Measurements from ENCODE around the gene CFAP90.

The CFAP90 gene

DNA sequence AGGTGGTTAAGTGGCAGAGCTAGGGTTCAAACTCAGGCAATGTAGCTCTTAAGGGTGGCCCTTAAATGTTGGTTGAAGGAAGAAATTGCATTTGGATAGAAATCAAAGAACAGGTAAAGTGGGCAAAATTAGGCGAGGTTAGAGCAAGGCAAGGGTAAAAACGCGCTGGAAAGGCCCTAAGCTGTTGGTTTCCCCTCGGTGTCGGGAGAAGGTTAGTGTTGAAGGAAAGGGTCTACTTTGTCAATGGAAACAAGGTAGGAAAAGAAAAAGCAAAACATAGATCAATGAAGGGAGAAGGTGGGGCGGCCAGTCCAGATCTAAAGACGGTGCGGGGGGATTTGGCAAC, 17.5 kb upstream of the CFAP90 start:
- no peak for DNase-seq (ENCODE audit: low spot score)

DNA sequence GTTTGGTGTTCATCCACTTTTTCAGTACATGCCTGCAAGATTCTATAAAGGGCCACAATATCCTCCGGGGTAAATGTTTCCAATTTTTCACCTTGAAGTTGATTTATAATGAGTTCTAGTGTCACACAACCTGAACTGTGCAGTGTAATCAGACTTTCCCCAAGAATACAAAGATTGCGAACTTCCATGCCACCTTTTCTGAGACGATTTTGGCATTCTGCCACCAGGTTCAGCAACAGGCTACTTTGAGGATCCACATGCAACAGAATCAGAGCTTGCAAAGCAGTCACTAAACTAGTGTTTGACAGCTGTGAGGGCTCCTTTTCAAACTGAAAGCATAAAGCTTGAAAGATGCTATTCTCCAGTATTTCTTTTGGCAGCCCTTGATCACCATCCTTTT, 16.3 kb upstream of the CFAP90 start:
- DNase-seq (ENCODE audit: low spot score): no peak

DNA sequence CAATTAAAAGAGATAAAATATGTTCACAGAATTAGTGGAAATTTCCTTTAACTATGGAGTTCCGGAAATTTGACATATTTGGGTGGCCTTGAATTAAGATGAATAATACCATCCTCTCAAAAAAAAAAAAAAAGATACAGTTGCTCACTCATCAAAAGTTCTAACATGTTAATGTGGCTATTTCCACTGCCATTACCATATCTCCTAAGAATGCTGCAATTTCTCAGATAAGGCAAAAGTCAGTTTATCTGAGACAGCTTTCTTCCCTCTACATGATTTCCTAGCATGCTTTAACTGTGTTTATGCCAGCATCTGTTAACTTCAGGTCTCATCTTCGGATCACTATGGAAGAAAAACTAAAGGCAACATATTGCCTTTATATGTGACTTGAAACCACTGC, 15.3 kb upstream of the CFAP90 start:
- no peak for DNase-seq (ENCODE audit: low spot score)

DNA sequence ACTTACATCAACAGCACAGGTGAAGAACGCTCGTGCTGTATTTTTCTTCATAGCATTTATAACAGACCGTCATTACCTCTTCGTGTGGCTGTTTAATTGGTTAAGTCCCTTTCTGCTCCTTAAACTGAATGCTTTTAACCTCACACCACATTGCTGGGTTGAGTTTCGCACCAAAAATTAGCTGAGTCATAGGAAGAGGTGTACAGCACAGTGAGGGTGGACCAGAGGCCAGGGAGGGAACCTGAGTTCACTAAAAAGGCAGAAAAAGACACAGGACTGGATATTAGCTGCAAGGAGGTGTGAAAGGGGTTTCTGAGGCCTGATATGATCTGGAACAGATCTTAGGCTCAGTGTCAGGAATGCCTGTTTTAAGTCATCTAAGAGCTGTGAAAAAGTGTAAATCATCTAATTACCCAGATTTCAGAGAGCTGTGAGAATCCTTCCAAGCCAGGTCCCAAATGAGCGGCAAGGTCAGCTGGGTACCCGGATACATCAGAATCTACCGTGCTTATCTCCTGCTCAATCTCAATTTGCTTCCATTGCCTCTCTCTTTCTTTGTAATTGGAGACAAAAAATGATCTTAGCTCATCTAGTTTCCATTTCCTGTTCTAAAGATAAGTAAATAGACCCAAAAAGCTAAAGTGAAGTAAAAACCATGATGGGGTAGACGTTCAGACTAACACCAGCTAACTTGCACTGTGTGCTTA, 7.1 kb upstream of the CFAP90 start:
- DNase-seq (ENCODE audit: low spot score): no peak

DNA sequence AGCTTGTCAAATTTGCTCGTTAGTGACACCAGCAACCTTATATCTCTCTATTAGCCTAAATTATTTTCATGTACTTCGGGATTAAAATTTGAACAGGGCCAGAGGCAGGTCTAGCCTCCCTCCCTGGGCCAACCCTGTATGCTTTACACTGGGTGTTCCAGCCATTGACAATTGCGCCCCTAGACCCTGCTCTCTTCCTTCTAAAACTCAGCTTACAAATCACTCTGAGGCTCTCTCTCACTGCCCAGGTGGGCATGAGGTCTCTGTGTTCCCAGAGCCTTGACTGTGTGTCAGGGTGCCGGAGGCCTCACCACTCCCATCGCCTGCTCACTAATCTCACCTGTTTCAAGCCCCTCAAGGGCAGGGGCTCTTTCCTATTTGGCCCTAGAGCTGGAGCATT, 6.4 kb upstream of the CFAP90 start:
- no peak for DNase-seq (ENCODE audit: low spot score)

DNA sequence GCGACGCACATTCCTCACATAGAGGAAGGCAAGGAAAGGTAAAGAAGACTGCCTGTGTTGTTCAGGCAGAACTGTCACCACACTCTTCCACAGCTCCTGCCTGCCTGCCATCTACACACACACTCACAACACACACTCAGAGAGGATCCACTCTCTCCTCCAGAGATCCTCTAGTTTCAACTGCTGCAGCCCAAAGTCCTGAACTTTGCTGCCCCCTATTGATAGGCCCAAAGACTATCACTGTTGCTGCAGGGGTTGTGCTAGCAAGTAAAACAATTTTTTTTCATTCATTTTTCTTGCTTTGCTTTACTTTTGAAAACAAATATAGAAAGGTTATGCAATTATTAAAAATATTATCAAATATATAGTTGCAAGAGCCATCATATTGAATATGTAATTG, 5.9 kb upstream of the CFAP90 start:
- DNase-seq (ENCODE audit: low spot score): no peak

DNA sequence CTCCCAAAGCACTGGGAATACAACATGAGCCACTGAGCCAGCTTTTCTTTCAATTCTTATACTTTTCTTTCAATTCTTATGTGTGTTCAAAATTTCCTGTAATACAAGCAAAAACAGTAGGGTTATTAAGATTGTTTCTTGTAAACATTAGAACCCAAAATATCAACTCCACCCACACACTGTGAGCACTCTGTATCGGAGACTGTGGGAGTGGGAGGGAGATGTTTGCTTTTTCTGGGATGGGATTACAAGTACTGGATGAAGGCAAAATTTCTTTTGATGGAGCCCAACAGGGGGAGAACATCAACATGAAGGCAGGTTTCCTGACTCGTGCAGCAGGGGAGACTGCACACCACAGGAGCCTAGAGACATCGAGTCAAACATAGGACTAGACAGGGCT, 4.7 kb upstream of the CFAP90 start:
- no peak for DNase-seq (ENCODE audit: low spot score)

DNA sequence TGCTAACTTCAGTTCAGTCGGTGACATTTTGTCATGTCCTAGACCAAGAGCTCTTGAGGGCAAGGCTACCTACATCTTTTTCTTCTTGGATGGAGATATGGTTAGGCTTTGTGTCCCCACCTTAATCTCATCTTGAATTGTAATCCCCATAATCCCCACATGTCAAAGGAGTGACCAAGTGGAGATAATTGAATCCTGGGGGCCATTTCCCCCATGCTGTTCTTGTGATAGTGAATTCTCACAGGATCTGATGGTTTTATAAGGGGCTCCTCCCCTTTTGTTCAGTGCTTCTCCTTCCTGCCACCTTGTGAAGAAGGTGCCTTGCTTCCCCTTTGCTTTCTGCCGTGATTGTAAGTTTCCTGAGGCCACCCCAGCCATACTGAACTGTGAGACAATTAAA, 2.1 kb upstream of the CFAP90 start:
- DNase-seq (ENCODE audit: low spot score): no peak

DNA sequence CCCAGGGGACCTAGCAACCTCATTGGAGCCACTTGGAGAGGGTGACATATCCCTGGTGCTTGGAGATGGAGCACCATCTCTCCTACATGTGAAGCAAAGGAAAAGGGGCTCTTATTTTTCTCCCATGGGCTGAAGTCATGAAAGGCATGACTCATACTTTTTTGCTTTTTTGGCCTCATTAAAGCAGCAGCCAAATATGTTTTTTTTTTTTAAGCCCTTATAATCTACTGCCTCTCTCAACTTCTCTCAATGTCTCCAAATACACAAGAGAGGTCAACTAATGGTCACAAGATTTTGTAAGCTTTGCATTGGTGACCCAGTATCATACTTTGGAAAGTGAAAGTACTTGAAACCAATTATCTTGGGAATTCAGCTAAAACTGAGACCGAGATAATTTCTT, 1.6 kb upstream of the CFAP90 start:
- no peak for DNase-seq (ENCODE audit: low spot score)

DNA sequence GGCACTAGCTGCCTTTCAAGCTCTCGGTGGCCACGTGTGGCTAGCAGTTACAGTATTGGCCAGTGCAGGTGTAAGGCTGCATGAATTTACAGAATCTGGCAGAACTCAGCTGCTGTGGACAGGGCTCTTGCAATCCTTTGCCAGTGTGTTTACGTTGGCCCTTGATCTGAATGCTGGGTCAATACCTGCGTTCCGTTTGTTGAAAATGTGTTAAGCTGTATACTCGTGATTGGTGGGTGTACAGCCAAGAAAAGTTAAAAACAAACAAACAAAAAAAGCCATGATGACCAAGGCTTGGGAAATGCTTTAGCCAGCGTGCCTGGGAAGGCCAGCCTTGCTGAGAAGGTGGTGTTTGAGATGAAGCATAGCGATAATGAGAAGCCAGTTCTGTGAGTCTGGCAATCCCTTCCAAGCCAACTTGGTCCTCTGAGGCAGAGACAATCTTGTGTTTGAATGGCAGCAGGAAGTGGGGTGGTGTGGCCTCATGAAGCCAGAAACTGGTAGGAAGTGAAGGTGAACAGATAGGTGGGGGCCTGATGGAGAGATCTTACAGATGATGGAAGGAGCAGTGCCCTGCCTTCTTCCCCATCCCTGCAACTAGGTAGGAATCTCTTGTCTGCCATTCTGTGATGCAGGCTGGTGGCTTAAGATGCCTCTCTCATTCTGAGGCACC, 820 bp upstream of the CFAP90 start:
- no peak for DNase-seq (ENCODE audit: low spot score)

DNA sequence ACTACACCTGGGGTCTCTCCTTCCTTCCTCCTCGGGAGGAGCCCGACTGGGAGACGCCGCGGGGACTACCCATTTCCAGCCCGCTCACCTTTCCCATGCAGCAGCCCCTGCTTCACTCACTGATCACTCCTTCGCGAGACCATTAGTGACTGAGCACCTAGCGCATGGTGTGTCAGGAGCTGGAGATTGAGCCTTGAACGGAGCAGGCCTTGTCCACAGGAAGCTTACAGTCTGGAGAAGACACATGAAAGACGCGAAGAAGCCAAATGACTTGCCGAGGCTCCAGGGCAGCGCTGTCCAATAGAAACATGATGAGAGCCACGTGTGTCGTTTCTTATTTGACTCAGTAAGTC, 283 bp upstream of the CFAP90 start:
- DNase-seq (ENCODE audit: low spot score): no peak

DNA sequence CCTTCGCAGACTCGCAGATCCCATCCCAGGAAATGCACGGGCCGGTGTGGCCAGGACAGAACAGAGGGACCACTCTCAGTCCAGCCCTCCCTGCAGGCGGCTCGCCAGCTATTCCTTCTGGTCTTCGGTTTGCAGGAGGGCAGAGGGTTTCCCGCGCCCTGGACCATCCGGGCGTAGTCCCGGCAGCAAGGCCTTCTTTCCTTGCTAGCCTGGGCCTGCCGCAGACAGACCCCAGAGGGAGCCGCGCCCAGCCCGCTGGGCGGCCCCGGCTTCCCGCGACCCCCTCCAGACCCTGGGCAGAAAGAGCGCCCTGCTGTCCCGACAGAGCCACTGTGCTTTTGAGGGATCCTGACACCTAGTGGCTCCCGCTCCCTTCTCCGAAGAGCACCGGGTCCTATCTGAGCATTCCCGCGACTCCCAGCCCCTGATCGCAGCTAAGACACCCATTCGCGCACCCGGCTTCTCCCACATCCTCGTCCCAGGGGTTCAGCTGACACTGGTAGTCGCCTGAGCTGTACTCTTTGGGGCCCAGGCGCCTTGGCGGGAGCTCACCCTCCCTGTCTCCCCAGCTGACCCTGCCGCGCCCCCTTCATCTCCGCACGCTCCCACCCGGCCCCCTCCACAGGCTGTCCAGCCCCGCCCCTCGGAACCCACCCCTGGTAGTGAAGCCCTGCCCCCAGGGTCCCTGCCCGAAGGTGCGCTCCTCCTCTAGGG, 1.1 kb downstream of the CFAP90 start:
- DNase-seq (ENCODE audit: low spot score): no peak

DNA sequence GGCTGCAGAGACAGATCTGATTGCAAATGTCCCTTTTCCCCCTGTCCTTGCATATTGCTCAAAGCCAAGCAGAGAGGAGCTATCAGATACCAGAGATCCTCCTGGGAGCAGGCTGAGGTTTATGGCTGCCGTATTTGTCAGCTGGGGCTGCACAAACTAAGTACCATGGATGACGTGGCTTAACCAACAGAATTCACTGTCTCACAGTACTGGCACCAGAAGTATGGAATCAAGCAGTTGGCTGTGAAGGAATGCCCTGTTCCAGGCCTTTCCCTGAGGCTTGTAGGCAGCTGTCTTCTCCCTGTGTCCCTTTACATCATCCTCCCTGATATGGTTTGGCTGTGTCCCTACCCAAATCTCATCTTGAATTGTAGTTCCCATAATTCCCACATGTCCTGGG, 2.6 kb downstream of the CFAP90 start:
- DNase-seq (ENCODE audit: low spot score): no peak

DNA sequence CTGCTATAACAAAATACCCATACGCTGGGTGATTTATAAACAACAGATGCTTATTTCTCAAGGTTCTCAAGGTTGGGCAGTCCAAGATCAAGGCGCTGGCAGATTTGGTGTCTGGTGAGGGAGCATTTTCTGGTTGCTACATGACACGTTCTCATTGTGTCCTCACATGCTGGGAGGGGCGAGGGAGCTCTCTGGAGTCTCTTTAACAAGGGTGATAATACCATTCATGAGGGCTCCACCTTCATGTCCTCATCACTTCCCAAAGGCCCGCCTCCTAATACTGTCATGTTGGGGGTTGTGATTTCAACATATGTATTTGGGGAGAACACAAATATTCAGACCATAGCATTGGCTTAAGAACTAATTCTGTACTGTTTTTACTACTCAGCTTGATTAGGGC, 4.6 kb downstream of the CFAP90 start:
- no peak for DNase-seq (ENCODE audit: low spot score)

DNA sequence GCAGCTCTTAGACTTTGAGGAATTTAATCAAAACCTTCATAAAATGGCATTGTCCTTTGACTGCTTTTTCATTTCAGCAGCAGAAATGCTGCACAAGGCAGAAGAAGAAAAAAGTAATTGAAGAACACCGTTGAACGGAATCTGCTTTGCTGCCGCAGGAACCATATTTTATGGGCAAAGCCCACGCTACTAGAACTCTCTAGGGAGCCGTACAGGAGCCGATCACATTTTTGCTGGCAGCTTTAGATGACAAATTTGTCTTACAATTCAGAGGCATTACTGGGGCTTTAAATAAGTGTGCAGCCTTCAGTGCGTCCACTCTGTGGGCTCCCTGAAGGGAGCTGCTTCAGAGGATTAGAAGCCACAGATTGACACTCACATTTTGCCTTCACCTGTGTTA, 5.4 kb downstream of the CFAP90 start:
- no peak for DNase-seq (ENCODE audit: low spot score)

DNA sequence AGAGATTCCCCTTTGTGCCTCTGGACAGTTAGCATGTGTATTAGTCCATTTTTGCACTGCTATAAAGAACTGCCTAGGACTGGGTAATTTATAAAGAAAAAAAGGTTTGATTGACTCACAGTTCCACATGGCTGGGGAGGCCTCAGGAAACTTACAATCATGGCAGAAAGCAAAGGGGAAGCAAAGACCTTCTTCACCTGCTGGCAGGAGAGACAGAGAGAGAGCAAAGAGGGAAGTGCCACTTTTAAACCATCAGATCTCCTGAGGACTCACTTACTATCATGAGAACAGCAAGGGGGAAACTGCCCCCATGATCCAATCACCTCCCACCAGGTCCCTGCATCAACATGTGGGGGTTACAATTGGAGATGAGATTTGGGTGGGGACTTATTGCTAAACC, 6.0 kb downstream of the CFAP90 start:
- no peak for DNase-seq (ENCODE audit: low spot score)

DNA sequence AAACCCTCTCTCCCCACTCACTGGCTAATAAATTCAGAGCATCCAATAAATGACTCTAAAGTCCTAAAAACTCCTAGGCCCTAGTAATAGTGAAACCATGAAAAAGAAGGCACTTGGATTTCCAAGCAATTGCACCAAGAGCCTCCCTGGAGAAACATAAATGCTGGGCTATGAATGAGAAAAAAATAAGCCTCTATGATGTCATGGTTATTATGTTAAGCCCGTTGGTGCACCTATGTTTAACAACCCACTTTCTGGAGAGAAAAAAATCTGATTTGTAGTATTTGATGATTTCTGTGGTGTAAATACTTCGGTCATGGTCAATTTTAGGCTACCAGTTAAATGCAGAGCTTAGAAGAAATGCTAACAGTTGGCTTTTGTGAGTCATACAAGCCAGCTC, 8.4 kb downstream of the CFAP90 start:
- DNase-seq (ENCODE audit: low spot score): no peak

DNA sequence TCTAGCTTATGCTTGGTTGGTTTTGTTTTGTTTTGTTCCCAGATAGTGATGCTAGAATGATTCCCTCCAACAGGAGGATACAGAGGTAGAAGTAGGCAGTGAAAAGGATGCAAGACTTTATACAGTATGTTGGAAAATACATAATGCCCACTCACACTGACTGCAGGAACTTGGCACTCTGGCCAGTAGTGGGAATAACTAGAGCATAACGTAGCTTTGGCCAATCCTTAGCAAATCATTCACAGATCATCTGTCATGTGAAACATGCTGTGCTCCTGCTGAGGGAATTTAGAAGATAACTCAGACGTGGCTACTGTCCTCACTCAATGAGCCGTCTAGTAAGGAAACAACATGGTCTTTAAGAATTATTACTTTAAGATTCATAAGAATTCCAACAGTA, 13.5 kb downstream of the CFAP90 start:
- DNase-seq (ENCODE audit: low spot score): no peak

DNA sequence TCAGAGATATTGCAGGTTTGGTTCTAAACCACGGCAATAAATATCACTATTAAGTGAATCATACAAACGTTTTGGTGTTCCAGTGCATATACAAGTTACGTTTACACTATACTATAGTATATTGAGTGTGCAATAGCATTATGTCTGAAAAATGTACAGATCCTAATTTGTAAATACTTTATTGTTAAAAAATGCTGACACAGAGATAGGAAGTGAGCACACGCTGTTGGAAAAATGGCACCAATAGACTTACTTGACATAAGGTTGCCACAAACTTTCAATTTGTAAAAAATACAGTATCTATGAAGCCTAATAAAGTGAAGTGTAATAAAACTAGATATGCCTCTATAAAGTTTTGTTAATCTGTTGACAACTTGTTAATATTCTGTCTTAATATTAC, 16.0 kb downstream of the CFAP90 start:
- no peak for DNase-seq (ENCODE audit: low spot score)

DNA sequence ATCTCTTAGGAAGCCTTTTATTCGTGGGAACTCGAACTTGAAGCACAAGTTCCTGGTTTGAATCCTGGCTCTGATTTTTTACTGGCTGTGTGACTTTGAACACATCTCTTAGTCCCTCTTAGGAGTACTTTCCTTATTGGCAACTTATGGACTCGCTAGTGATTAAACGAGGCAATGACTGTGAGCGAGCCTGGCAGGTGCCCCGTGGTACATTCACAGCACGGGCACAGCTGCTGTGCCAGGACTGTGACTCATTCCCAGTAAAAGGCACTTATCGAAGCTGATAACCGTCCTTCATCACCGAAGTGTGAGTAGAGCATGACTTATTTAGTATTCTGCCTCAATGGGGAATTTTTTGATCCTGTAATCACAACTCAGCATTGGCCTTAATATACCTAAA, 22.7 kb downstream of the CFAP90 start:
- no peak for DNase-seq (ENCODE audit: low spot score)

DNA sequence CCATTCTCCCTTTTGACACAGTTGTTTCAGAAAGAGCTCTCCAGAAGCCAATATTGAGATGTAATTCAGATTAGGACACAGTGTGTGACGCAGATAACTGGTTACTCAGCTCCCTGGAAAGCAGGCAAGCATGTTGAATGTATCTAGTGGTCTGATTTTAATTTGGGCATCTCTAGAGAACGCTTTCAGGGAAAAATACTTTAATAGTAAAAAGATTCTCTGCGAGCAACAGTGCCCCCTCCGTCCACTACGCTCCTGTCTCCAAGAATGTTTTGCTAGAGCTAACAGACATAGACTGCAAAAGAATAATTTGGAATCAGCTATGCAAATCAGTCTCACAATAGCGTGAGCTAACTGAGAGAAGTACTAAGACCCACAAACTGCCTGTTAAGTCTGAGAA, 23.3 kb downstream of the CFAP90 start:
- DNase-seq (ENCODE audit: low spot score): no peak

DNA sequence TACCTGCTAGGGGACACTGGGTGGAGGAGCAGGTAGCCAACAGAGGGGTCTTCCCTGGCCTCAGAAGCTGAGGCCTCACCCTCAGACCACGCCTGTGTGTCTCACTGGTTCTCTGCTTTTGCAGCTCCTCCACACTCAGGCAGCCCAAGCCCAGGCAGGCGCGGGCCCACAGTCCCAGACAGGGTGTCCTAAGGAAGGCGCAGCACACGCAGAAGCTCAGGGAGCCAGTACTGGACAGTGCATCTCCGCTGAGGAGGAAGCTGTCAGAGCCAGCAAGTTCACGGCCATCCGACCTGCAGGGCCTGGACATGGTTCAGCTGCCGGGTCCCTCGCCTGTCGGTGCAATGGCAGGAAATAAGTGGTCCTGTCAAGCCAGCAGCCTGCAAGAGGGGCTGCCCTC, 25.3 kb downstream of the CFAP90 start:
- DNase-seq (ENCODE audit: low spot score): no peak

DNA sequence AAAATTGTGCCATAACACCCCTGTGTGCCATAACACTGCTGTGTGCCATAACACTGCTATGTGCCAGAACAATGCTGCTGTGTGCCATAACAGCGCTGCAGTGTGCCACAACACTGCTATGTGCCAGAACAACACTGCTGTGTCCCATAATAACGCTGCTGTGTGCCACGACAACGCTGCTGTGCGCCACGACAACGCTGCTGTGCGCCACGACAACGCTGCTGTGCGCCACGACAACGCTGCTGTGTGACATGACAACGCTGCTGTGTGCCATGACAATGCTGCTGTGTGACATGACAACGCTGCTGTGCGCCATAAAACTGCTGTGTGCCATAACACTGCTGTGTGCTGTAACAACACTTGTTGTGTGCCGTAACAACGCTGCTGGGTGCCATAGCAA, 25.9 kb downstream of the CFAP90 start:
- no peak for DNase-seq (ENCODE audit: low spot score)

DNA sequence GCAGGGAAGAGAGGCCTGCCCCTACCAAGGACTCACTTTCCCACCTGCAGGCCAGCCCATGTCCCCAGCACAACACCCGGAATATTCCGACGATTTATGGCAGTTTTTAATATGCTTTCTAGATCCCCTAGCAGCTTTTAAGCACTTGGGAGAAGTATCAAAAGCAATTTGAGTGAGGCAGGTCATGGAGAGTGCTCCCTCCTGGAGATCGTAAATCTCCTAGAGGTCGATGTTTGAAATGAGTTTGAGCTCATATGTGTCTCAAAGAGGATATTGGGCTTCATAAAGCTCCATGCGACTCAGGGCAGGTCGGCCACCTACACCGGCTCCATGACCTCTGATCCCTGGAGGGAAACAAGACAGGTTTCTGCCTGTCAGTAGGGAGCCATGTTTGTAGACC, 27.3 kb downstream of the CFAP90 start:
- DNase-seq (ENCODE audit: low spot score): no peak
